H9 (cell line): ENCODE measurements around the gene TRMT1. TPM values are rescaled to one million over a fixed set of nuclear protein-coding genes. Genes with fewer than 3 reads are reported as not detected.

ENCODE experiments used
- DNase-seq: peaks from one replicate; pipeline ENCODE4 v3.0.0-alpha.2; 2017
- H2AFZ ChIP-seq: one replicate; pipeline ENCODE4 v1.6.1; 2013; ENCODE audit warnings: mild to moderate bottlenecking, low read length, control low read depth, moderate library complexity
- H2AK5ac ChIP-seq: 2 replicates; pipeline ENCODE4 v1.6.1; 2013; ENCODE audit warnings: low read length, control low read depth, mixed read lengths; ENCODE audit not compliant: insufficient read length
- H2BK120ac ChIP-seq: one replicate; pipeline ENCODE4 v1.6.1; 2013; ENCODE audit warnings: low read depth, mild to moderate bottlenecking, low read length, control low read depth, inconsistent platforms; ENCODE audit not compliant: poor library complexity, severe bottlenecking
- H2BK12ac ChIP-seq: 2 replicates; pipeline ENCODE4 v1.6.1; 2013; ENCODE audit warnings: low read length, control low read depth, mixed read lengths, low read depth; ENCODE audit not compliant: insufficient read length
- H2BK15ac ChIP-seq: 2 replicates; pipeline ENCODE4 v1.6.1; 2013; ENCODE audit warnings: low read depth, low read length, control low read depth
- H2BK20ac ChIP-seq: one replicate; pipeline ENCODE4 v1.6.1; 2013; ENCODE audit warnings: low read depth, mild to moderate bottlenecking, low read length, control low read depth, inconsistent platforms; ENCODE audit not compliant: poor library complexity, severe bottlenecking
- H2BK5ac ChIP-seq: 2 replicates; pipeline ENCODE4 v1.6.1; 2013; ENCODE audit warnings: low read length, control low read depth, mixed read lengths; ENCODE audit not compliant: insufficient read length
- H3K14ac ChIP-seq: 2 replicates; pipeline ENCODE4 v1.6.1; 2013; ENCODE audit warnings: low read length, control low read depth; ENCODE audit not compliant: insufficient read depth
- H3K18ac ChIP-seq: 2 replicates; pipeline ENCODE4 v1.6.1; 2013; ENCODE audit warnings: low read depth, mild to moderate bottlenecking, mixed read lengths, low read length, control low read depth; ENCODE audit not compliant: insufficient read length
- H3K23ac ChIP-seq: 2 replicates; pipeline ENCODE4 v1.6.1; 2013; ENCODE audit warnings: low read length, control low read depth, mixed read lengths, low read depth; ENCODE audit not compliant: insufficient read length
- H3K23me2 ChIP-seq: 2 replicates; pipeline ENCODE4 v1.6.1; 2013; ENCODE audit warnings: low read depth, mild to moderate bottlenecking, mixed read lengths, low read length, control low read depth; ENCODE audit not compliant: insufficient read length, poor library complexity, severe bottlenecking
- H3K27ac ChIP-seq: 2 replicates; pipeline ENCODE4 v1.5.1; 2013; ENCODE audit warnings: low read length, control low read depth, mixed read lengths, low read depth; ENCODE audit not compliant: insufficient read length
- H3K27me3 ChIP-seq: 2 replicates; pipeline ENCODE4 v1.6.1; 2013; ENCODE audit warnings: low read length, control low read depth, inconsistent platforms; ENCODE audit not compliant: insufficient read depth
- H3K4ac ChIP-seq: 2 replicates; pipeline ENCODE4 v1.6.1; 2013; ENCODE audit warnings: low read depth, mild to moderate bottlenecking, control low read depth, inconsistent platforms, low read length, moderate library complexity
- H3K4me1 ChIP-seq: 2 replicates; pipeline ENCODE4 v1.6.1; 2013; ENCODE audit warnings: low read length, control low read depth, inconsistent platforms; ENCODE audit not compliant: insufficient read depth
- H3K4me2 ChIP-seq: 2 replicates; pipeline ENCODE4 v1.6.1; 2013; ENCODE audit warnings: low read length, control low read depth, mixed read lengths; ENCODE audit not compliant: insufficient read length, insufficient read depth
- H3K56ac ChIP-seq: 2 replicates; pipeline ENCODE4 v1.6.1; 2013; ENCODE audit warnings: low read depth, mild to moderate bottlenecking, mixed read lengths, low read length, control low read depth; ENCODE audit not compliant: insufficient read length
- H3K79me1 ChIP-seq: 2 replicates; pipeline ENCODE4 v1.6.1; 2013; ENCODE audit warnings: low read depth, mild to moderate bottlenecking, moderate library complexity, low read length, control low read depth, inconsistent platforms; ENCODE audit not compliant: insufficient read depth, poor library complexity, severe bottlenecking
- H3K79me2 ChIP-seq: 2 replicates; pipeline ENCODE4 v1.6.1; 2013; ENCODE audit warnings: low read length, control low read depth, inconsistent platforms; ENCODE audit not compliant: insufficient read depth
- H3K9ac ChIP-seq: 2 replicates; pipeline ENCODE4 v1.6.1; 2013; ENCODE audit warnings: low read length, control low read depth, mixed read lengths; ENCODE audit not compliant: insufficient read length; ENCODE audit errors: extremely low read depth
- H3K9me3 ChIP-seq: one replicate; pipeline ENCODE4 v1.6.1; 2013; ENCODE audit warnings: low read depth, low read length, inconsistent platforms; ENCODE audit not compliant: control insufficient read depth
- H3T11ph ChIP-seq: one replicate; pipeline ENCODE4 v1.6.1; 2013; ENCODE audit warnings: mild to moderate bottlenecking, low read length, control low read depth, inconsistent platforms
- H4K20me1 ChIP-seq: one replicate; pipeline ENCODE4 v1.6.1; 2013; ENCODE audit not compliant: control insufficient read depth, insufficient read length, insufficient read depth
- H4K5ac ChIP-seq: 2 replicates; pipeline ENCODE4 v1.6.1; 2013; ENCODE audit warnings: low read depth, mild to moderate bottlenecking, mixed read lengths, low read length, control low read depth; ENCODE audit not compliant: insufficient read length
- H4K8ac ChIP-seq: replicated peaks from 2 replicates; pipeline ENCODE4 v1.6.1; 2013; ENCODE audit warnings: low read length, control low read depth, mixed read lengths, low read depth; ENCODE audit not compliant: insufficient read length
- H4K91ac ChIP-seq: 2 replicates; pipeline ENCODE4 v1.6.1; 2013; ENCODE audit warnings: low read depth, mild to moderate bottlenecking, moderate library complexity, mixed read lengths, low read length, control low read depth; ENCODE audit not compliant: insufficient read length
- H3K27ac Mint-ChIP-seq, 3 experiments: 2 replicates in 2 of 3; 3 replicates in 1 of 3; pipeline ENCODE4 v1.8.0; 2020 to 2021; ENCODE audit warnings: mixed read lengths in 3 of 3, mild to moderate bottlenecking in 1 of 3, moderate library complexity in 1 of 3
- H3K27me3 Mint-ChIP-seq: 2 replicates; pipeline ENCODE4 v1.8.0; 2021; ENCODE audit warnings: low read depth, mild to moderate bottlenecking, moderate library complexity, mixed read lengths
- H3K36me3 Mint-ChIP-seq, 3 experiments: 2 replicates in 2 of 3; 3 replicates in 1 of 3; pipeline ENCODE4 v1.8.0; 2020 to 2021; ENCODE audit warnings: low read depth in 3 of 3, mixed read lengths in 3 of 3; ENCODE audit not compliant: insufficient read depth in 1 of 3
- H3K4me1 Mint-ChIP-seq, 2 experiments: 2 replicates each; pipeline ENCODE4 v1.8.0; 2020; ENCODE audit warnings: mixed read lengths in 2 of 2
- H3K4me3 Mint-ChIP-seq, 2 experiments: 2 replicates in 1 of 2; 3 replicates in 1 of 2; pipeline ENCODE4 v1.8.0; 2020 to 2021; ENCODE audit warnings: mild to moderate bottlenecking in 2 of 2, mixed read lengths in 2 of 2, moderate library complexity in 1 of 2
- H3K9me3 Mint-ChIP-seq, 2 experiments: 2 replicates in 1 of 2; 3 replicates in 1 of 2; pipeline ENCODE4 v1.8.0; 2020; ENCODE audit warnings: mild to moderate bottlenecking in 2 of 2, mixed read lengths in 2 of 2, moderate library complexity in 1 of 2
- CTCF ChIP-seq: fragments of 200-600 bp; sonication (generic); conservative IDR thresholded peaks from 3 replicates; pipeline ENCODE4 v1.8.0; 2021; ENCODE audit warnings: antibody characterized with exemption, mild to moderate bottlenecking
- WGBS: extraction: QIAGEN DNeasy Blood & Tissue Kit; methylation state at CpG from one replicate; pipeline ENCODE4 v1.1.7; 2013; ENCODE audit warnings: missing lambda C conversion rate, low lambda C conversion rate, mixed read lengths; ENCODE audit not compliant: insufficient read length; ENCODE audit errors: extremely low coverage; 5-methylcytosine and 5-hydroxymethylcytosine counted together
- total RNA-seq: library from RNA; stranded (reverse); gene quantifications from 2 replicates; pipeline ENCODE4 v1.2.1, GENCODE V29; 2021

TRMT1 gene
- total RNA-seq, 1 experiment from 2014 or later: 95.7 TPM

- no CpG with 5 or more reads among the region's 13 CpGs for WGBS
- no peak for TF ChIP-seq CTCF
- no peak overlapping the region for H2AFZ ChIP-seq
- H3K4me3 Mint-ChIP-seq: no peak overlapping the region
- H4K5ac ChIP-seq: no peak overlapping the region
- no peak for DNase-seq
- H3K9me3 ChIP-seq: no peaks in the 10 kb centered on the region
- no peak overlapping the region for H3K4ac ChIP-seq
- H3K27me3 Mint-ChIP-seq: no peaks in the 10 kb centered on the region
- H4K20me1 ChIP-seq: no peaks in the 10 kb centered on the region
- no peak overlapping the region for H2BK5ac ChIP-seq
- H3K27ac Mint-ChIP-seq: peak overlapping the region; percentile 41 to 83 (median 55); a peak in 6 of 7 replicates
- H3K4me1 Mint-ChIP-seq: peaks cover 41 to 43% of the 10 kb centered on the region in 2 experiments
- no peaks in the 10 kb centered on the region for H3K27me3 ChIP-seq
- no peak overlapping the region for H4K91ac ChIP-seq
- peaks cover 66% of the 10 kb centered on the region for H3K79me2 ChIP-seq
- H2AK5ac ChIP-seq: no peak overlapping the region
- no peak overlapping the region for H4K8ac ChIP-seq
- H3K23ac ChIP-seq: no peak overlapping the region
- no peak overlapping the region for H2BK15ac ChIP-seq
- no peak overlapping the region for H2BK12ac ChIP-seq
- peaks cover 11% of the 10 kb centered on the region; the same call in 1 of the 2 replicates for H3K4me1 ChIP-seq
- no peak overlapping the region for H3K18ac ChIP-seq
- H3K14ac ChIP-seq: no peak overlapping the region
- no peak overlapping the region for H3T11ph ChIP-seq
- H3K9me3 Mint-ChIP-seq: no peaks in the 10 kb centered on the region
- no peak overlapping the region for H2BK120ac ChIP-seq
- no peak overlapping the region for H3K27ac ChIP-seq
- no peak overlapping the region for H3K4me2 ChIP-seq
- no peak overlapping the region for H3K9ac ChIP-seq
- no peak overlapping the region for H3K56ac ChIP-seq
- peaks cover 2% of the 10 kb centered on the region for H3K79me1 ChIP-seq
- H3K36me3 Mint-ChIP-seq: peaks cover 5 to 48% (median 36%) of the 10 kb centered on the region in 3 experiments; a peak in 5 of 7 replicates
- H3K23me2 ChIP-seq: peaks cover 5% of the 10 kb centered on the region
- no peak overlapping the region for H2BK20ac ChIP-seq
These were observed 5.8 kb upstream of the TRMT1 start for GRCh38 chr19:13122275-13122878.
